Measurements from ENCODE around the gene ETV6.

DNA sequence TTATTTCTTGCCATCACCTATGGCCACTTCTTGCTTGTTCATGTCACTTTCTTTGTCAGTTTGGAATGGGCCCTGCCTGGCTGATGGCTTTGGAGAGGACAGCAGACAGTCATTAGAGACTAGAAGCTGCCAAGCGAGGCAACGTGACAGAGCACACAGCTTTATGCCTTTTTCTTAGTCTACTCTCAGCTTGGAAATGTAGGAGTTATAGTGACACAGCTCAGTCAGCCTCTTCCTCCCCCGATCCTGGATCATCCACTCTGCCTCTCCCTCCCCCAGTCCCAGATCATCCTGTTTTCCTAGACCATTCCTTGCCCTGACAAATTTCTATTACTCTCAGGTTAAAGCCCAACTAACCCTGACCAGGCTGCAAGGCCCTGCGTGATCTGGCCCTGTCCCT is 26.6 kb downstream of the ETV6 start:
- TF ChIP-seq POLR2A (IDR thresholded peaks at IDR 0.05; ENCODE audit: borderline replicate concordance, extremely low read depth, insufficient read depth, insufficient read length), result no peak
- TF ChIP-seq, protein P1, sequence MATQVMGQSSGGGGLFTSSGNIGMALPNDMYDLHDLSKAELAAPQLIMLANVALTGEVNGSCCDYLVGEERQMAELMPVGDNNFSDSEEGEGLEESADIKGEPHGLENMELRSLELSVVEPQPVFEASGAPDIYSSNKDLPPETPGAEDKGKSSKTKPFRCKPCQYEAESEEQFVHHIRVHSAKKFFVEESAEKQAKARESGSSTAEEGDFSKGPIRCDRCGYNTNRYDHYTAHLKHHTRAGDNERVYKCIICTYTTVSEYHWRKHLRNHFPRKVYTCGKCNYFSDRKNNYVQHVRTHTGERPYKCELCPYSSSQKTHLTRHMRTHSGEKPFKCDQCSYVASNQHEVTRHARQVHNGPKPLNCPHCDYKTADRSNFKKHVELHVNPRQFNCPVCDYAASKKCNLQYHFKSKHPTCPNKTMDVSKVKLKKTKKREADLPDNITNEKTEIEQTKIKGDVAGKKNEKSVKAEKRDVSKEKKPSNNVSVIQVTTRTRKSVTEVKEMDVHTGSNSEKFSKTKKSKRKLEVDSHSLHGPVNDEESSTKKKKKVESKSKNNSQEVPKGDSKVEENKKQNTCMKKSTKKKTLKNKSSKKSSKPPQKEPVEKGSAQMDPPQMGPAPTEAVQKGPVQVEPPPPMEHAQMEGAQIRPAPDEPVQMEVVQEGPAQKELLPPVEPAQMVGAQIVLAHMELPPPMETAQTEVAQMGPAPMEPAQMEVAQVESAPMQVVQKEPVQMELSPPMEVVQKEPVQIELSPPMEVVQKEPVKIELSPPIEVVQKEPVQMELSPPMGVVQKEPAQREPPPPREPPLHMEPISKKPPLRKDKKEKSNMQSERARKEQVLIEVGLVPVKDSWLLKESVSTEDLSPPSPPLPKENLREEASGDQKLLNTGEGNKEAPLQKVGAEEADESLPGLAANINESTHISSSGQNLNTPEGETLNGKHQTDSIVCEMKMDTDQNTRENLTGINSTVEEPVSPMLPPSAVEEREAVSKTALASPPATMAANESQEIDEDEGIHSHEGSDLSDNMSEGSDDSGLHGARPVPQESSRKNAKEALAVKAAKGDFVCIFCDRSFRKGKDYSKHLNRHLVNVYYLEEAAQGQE (IDR thresholded peaks at IDR 0.05; ENCODE audit: low read depth), result no peak
- no peak for TF ChIP-seq CTCF (IDR thresholded peaks at IDR 0.05 in 2 of 3, conservative IDR thresholded peaks at IDR 0.05 in 1 of 3; ENCODE audit: borderline replicate concordance in 1 of 3, insufficient read depth in 1 of 3, low read depth in 2 of 3, low read length in 2 of 3)
- TF ChIP-seq MAX (IDR thresholded peaks at IDR 0.05), result no peak
- TF ChIP-seq FOSL1 (IDR thresholded peaks at IDR 0.05; ENCODE audit: low read depth), result no peak
- TF ChIP-seq CEBPB (IDR thresholded peaks at IDR 0.05; ENCODE audit: low read depth), result no peak
- no peak for TF ChIP-seq YY1 (IDR thresholded peaks at IDR 0.05; ENCODE audit: extremely low read depth, insufficient replicate concordance, low read depth, low read length)
- no peak for TF ChIP-seq CBX3 (IDR thresholded peaks at IDR 0.05; ENCODE audit: low read depth)
- TF ChIP-seq POLR2AphosphoS5 (IDR thresholded peaks at IDR 0.05; ENCODE audit: low read depth, low read length), result no peak
- TF ChIP-seq ZNF274 (IDR thresholded peaks at IDR 0.05; ENCODE audit: low read depth, low read length), result no peak
- TF ChIP-seq EZH2 (IDR thresholded peaks at IDR 0.05), result no peak
- TF ChIP-seq, protein P2, sequence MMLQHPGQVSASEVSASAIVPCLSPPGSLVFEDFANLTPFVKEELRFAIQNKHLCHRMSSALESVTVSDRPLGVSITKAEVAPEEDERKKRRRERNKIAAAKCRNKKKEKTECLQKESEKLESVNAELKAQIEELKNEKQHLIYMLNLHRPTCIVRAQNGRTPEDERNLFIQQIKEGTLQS (IDR thresholded peaks at IDR 0.05), result no peak
- no peak for TF ChIP-seq SP1 (IDR thresholded peaks at IDR 0.05; ENCODE audit: low read depth)
- TF ChIP-seq EZH2phosphoT487 (IDR thresholded peaks at IDR 0.05; ENCODE audit: borderline replicate concordance), result no peak
